Cardiac muscle cell (in vitro differentiated cells and primary cell): Measurements from ENCODE around the gene TMEM88. TPM values are rescaled to one million over a fixed set of nuclear protein-coding genes. Genes with fewer than 3 reads are reported as not detected.
A peak's percentile ranks its signal among the peaks of the same experiment; 100 is the strongest.

Experiments used
- DNase-seq, 2 donors: peaks; one replicate each; pipeline versions ENCODE4 v3.0.0 to v3.0.0-alpha.2; 2010 to 2017; ENCODE audit warnings: low read depth in 1 of 2, low spot score in 1 of 2
- H3K27ac ChIP-seq: fragments of 200-600 bp; sonication (generic); 2 replicates; pipeline ENCODE4 v1.5.1; 2016
- H3K27me3 ChIP-seq: fragments of 200-600 bp; sonication (generic); 2 replicates; pipeline ENCODE4 v1.6.0; 2016; ENCODE audit warnings: control low read depth
- H3K36me3 ChIP-seq: fragments of 200-600 bp; sonication (generic); 2 replicates; pipeline ENCODE4 v1.5.1; 2016; ENCODE audit warnings: control low read depth
- H3K4me1 ChIP-seq: fragments of 200-600 bp; sonication (generic); 2 replicates; pipeline ENCODE4 v1.8.1; 2017; ENCODE audit warnings: low read depth, mild to moderate bottlenecking, mixed run types
- H3K4me3 ChIP-seq: fragments of 200-600 bp; sonication (generic); 2 replicates; pipeline ENCODE4 v1.5.1; 2016; ENCODE audit warnings: mild to moderate bottlenecking
- H3K9me3 ChIP-seq: fragments of 200-600 bp; sonication (generic); 2 replicates; pipeline ENCODE4 v1.5.1; 2017; ENCODE audit warnings: low read depth, mild to moderate bottlenecking, control low read depth
- polyA plus RNA-seq: library from polyadenylated mRNA; unstranded; fragments of >200 nt; fragmentation: Nextera tagmentation; extraction: Ambion mirVana; gene quantifications from 2 replicates; pipeline ENCODE4 v1.2.1, GENCODE V29; 2016
- total RNA-seq: library from RNA; depleted of rRNA; stranded (reverse); fragments of >200 nt; gene quantifications from 2 replicates; pipeline ENCODE4 v1.2.3, GENCODE V29; 2016
- TF ChIP-seq, protein P1 (sequence below): IDR thresholded peaks from 2 replicates; pipeline ENCODE4 v1.5.1; 2012; ENCODE audit warnings: low read depth, mild to moderate bottlenecking, low read length

Gene TMEM88
- total and polyA plus RNA-seq, 2 experiments from 2014 or later, result 27.4 to 66.1 TPM

DNA sequence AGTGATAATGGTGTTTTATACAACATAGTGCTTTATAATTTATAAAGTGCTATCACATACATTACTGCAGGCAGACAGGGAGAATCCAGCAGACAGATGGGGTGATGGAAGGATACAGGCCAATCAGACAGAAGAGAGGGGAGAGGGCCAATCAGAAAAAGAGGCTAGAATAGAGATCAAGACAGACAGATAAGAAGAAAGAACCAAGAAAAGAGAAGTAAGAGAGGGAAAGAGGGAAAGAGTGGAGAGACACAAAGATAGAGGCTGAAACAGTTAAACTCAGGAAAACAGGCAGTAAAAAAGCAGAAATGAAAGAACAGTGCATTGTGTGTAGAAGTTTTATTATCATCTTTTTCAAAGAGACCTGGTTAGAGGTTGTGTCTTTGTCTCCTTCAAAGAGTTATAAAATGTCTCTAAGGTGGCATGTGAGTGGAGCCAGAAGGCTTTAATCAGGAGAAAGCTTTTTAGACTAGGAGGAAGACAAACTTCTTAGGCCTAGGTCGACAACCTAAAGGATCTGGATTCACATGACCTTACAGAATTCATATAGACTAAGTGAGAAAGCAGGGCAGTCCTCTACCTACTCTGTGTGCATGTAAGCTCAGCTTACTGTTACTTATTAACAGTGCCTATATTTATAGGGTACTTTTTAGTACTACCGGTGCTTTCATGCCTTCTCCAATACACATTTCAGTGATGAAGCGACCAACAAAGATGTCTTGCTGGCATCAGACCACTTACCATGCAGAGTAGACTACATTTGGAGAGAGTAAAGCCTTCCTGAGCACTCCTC, 25.4 kb downstream of the TMEM88 start:
- TF ChIP-seq, protein P1, sequence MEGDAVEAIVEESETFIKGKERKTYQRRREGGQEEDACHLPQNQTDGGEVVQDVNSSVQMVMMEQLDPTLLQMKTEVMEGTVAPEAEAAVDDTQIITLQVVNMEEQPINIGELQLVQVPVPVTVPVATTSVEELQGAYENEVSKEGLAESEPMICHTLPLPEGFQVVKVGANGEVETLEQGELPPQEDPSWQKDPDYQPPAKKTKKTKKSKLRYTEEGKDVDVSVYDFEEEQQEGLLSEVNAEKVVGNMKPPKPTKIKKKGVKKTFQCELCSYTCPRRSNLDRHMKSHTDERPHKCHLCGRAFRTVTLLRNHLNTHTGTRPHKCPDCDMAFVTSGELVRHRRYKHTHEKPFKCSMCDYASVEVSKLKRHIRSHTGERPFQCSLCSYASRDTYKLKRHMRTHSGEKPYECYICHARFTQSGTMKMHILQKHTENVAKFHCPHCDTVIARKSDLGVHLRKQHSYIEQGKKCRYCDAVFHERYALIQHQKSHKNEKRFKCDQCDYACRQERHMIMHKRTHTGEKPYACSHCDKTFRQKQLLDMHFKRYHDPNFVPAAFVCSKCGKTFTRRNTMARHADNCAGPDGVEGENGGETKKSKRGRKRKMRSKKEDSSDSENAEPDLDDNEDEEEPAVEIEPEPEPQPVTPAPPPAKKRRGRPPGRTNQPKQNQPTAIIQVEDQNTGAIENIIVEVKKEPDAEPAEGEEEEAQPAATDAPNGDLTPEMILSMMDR, result no peak
- H3K36me3 ChIP-seq, result peaks cover 16% of the 10 kb centered on the region
- H3K27me3 ChIP-seq, result no peaks in the 10 kb centered on the region
- H3K4me3 ChIP-seq, result no peak overlapping the region
- H3K4me1 ChIP-seq, result peaks cover 14% of the 10 kb centered on the region
- no peak for DNase-seq
- peak overlapping the region; percentile 47 for H3K27ac ChIP-seq
- no peaks in the 10 kb centered on the region for H3K9me3 ChIP-seq

DNA sequence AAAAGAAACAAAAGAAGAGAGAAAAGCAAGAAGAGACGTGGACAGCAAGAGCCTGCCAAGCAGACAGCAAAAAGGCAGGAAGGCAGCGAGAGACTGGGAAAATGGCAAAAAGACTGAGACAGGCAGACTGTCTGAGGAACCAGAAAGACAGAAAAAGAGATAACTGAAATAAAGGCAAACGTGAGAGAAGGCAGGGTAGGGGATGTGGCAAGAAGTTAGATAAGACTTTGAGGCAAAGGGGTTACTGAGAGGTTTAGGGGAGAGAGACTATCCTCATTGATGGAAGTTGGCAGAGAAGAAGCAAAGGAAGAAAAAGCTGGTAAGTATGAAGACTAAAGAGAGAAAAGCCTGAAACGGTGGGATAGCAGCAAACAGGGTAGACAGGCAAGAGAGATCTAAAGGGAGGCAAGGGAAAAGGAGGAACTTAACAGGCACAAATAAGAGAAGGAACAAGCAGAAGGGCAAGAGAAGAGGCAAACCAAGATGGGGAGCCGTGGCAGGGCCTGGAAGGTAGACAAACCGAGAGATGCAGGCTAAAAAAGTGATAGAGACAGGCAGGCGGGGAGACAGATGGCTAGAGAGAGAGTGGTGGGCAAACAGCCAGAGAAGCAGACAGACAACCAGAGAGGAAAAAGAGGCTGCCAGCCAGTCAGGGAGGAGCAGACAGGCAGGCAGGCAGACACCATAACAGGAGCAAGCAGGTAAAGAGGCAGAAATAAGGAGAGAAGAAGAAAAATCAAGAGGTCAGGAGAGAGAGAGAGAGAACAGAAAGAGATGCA, 26.6 kb downstream of the TMEM88 start:
- peaks cover 14% of the 10 kb centered on the region for H3K4me1 ChIP-seq
- DNase-seq, result peak in 1 of 2 donors; percentile 35

DNA sequence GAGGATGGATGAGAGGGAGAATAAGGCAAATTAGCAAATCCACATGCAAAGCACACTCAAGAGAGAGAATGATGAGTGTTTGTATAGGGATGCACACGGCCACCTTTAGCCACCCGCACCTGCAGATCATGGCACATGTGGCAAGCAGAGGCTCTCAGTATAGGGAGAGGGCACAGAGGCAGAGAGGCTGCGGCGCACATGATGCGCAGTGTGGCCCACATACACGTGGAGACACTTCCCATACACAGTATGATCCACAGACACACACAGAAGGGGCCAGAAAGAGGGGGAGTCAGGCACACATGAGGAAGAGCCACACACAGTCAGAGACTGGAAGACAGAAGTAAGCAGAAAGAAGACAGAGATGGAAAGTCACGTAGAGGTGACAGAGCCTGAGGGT, 27.2 kb downstream of the TMEM88 start:
- Histone ChIP-seq H3K27me3 (no peaks in the 10 kb centered on the region), H3K27ac (peak overlapping the region; percentile 16), H3K36me3 (peaks cover 16% of the 10 kb centered on the region), H3K4me3 (no peak overlapping the region), H3K9me3 (no peaks in the 10 kb centered on the region), H3K4me1 (peaks cover 20% of the 10 kb centered on the region)
- no peak for DNase-seq
- TF ChIP-seq, protein P1, result no peak

More for the DNA sequence above, 26.6 kb downstream of the TMEM88 start:
- no peak overlapping the region for H3K4me3 ChIP-seq
- TF ChIP-seq, protein P1, result no peak
- no peaks in the 10 kb centered on the region for H3K27me3 ChIP-seq
- peaks cover 16% of the 10 kb centered on the region for H3K36me3 ChIP-seq
- no peaks in the 10 kb centered on the region for H3K9me3 ChIP-seq
- H3K27ac ChIP-seq, result peak overlapping the region; percentile 47

DNA sequence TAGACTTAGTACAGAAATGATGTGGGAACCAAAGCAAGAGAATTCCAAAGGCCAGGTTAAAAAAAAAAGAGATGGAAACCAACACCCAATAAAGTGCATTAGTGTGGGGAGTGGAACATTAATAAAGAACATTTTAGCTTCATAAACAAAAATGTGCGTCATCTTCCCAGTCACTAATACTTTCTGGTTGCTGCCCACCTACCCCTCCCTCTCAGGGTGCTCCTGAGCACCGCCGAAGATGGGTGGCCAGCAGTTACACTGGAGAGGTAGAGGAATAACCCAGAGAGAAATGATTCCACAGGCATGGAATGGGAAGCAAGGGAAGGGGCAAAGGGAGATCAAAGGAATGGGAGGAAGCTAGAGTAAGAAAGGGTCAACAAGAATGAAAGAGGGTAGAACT, 27.8 kb downstream of the TMEM88 start:
- peaks cover 23% of the 10 kb centered on the region for H3K4me1 ChIP-seq
- no peak overlapping the region for H3K4me3 ChIP-seq
- TF ChIP-seq, protein P1, result no peak
- H3K27me3 ChIP-seq, result no peaks in the 10 kb centered on the region
- no peaks in the 10 kb centered on the region for H3K9me3 ChIP-seq
- H3K27ac ChIP-seq, result peak overlapping the region; percentile 56
- DNase-seq, result no peak
- H3K36me3 ChIP-seq, result peaks cover 13% of the 10 kb centered on the region

DNA sequence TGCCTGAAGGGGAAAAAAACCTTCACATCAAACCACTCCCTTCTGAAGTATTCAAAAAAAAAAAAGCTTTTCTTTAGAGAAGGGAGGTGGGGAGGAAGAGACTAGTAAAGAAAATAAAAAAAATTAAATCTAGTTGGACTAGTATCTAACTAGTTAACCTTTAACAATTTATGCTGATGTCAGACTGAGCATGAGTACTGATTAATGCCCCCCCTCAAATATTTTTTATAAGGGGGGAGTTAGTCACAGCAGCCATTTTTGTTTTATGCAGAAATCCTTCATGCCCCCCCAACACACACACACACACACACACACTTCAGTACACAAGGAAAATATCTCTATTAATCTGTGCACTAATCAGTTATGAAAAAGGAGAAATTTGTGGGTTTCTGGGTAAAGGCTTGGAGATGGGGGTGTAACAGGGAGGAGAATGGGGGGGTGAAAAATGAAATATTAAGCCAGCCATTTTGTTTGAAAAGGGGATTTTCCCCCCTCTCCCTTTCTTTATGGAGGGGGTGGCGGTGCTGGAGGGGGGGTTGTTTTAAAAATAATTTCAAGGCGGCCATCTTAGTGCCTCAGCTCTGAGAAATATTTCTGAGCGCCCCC, 29.0 kb downstream of the TMEM88 start:
- Histone ChIP-seq H3K27ac (peak overlapping the region; percentile 72), H3K27me3 (no peaks in the 10 kb centered on the region), H3K9me3 (no peaks in the 10 kb centered on the region), H3K4me1 (peaks cover 33% of the 10 kb centered on the region), H3K36me3 (peaks cover 7% of the 10 kb centered on the region), H3K4me3 (peak overlapping the region; percentile 90)
- DNase-seq, result peak in 1 of 2 donors; percentile 42
- TF ChIP-seq, protein P1, result no peak
